IPS DF 19.7 (cell line): ENCODE results near the gene CTIF.

ENCODE experiments used
- DNase-seq: peaks from one replicate; pipeline ENCODE4 v3.0.0-alpha.2; 2013; ENCODE audit warnings: low read depth, low spot score

The CTIF gene

DNA sequence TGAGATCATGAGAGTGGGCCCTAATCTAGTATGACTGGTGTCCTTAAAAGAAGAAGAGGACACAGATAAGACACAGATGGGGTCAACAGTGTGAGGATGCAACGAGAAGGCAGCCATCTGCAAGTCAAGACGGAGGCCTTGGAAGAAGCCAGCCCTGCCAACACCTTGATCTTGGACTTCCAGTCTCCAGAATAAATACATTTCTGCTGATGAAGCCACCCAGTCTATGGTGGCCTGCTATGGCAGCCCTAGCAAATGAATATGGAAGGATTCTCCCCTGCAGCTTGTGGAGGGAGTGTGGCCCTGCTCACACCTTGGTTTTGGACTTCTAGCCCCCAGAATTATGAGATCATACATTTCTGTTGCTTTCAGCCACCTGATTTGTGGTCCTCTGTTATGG lies 12.3 kb downstream of the CTIF start:
- no peak for DNase-seq

GRCh38 chr18:48552130-48552529 lies 13.3 kb downstream of the CTIF start:
- DNase-seq: no peak

DNA sequence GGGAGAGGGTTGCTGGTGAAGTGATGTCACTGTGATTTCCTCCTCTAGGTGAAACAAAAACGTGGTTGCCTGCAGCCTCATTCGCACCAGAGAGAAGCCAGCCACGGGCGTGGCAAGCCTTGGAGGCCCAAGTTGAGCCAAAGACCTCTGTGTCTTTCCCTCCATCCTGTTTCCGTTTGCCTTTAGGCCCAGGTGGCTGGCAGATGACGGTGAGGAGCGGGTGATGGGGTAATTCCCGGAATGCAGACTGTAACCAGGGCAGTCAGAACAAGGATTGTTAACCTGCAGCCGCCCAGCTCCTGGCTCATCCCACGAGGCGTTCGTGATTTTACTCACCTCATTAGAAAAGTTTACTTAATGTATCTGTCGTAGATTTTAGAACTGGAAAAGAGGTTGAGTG lies 14.4 kb downstream of the CTIF start:
- DNase-seq: no peak

- DNase-seq: no peak
Observed at GRCh38 chr18:48554610-48555400, 16.0 kb downstream of the CTIF start.

DNA sequence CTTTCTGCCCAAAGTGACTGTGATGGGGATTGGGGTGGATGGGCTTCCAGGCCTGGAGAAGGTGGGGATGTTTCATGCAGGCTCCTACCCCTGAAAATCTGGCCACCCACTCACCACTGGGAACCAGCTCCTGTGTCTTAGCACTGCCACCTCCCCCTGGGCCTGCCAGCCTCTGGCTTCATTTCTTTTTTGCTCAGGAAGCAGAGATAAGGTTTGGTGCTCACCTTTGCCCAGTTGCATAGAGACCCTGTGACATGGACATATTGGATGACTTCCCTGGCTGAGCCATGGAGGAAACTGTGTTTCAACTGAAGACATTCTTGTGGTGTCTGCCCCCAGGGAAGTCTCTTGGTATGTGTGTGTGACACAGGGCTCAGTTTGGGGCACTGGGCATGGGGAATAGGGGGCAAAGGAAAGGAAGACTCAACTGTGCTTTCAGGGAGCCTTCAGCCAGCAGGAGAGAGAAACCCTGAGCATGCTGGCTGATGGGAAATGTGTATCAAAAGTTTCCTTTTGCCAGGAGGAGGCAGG lies 16.7 kb downstream of the CTIF start:
- no peak for DNase-seq

- DNase-seq: no peak
Observed at GRCh38 chr18:48557640-48558174, 18.9 kb downstream of the CTIF start.

DNA sequence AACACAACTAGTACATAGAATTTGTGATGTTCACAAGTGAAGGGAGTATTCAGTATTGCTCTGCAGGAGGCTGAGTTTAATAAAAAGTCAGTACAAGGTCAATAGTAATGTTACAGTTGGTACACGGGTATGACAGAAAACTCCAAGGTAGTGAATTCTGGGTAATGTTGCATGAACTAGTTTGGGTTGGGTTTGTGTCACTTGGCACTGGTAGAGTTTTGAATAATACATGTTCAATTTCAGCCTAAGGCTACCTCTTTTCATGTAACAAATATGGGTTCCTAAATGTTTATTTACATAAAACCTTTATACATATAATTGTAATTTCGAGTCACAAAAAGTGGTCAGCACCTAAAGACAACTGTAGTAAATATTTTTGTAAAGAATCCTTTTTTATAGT lies 19.4 kb downstream of the CTIF start:
- no peak for DNase-seq

DNA sequence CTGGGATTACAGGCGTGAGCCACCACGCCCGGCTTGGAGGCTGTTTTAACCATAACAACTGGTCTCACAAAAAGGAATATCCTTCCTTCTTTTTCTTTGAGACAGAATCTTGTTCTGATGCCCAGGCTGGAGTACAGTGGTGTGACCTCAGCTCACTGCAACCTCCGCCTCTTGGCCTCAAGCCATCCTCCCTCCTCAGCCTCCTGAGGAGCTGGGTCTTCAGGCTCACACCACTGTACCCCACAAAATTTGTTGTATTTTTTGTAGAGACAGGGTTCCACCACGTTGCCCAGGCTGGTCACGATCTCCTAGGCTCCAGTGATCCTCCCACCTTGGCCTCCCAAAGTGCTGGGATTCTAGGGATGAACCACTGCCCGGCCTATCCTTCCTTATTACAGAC lies 21.7 kb downstream of the CTIF start:
- no peak for DNase-seq

DNA sequence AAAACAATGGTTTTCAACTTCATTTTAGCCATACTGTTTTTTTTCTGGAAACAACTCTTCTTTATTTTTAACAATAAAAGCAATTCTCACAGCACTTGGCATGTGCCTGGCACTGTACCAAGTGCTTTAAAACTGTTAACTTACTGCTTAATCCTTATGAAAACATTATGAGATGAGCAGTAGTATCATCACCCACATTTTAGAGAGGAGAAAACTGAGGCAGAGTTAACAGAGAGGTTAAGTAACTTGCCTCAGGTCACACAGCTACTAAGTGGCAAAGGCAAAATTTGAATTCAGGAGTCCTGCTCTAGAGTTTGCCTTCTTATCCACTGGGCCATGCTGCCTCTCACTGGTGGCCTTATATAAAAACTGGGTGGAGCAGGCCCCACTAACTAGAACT lies 23.2 kb downstream of the CTIF start:
- no peak for DNase-seq

- no peak for DNase-seq
Observed at GRCh38 chr18:48563027-48563426, 24.2 kb downstream of the CTIF start.

- DNase-seq: no peak
Observed at GRCh38 chr18:48564139-48564538, 25.3 kb downstream of the CTIF start.

GRCh38 chr18:48565105-48565504 lies 26.3 kb downstream of the CTIF start:
- DNase-seq: no peak

DNA sequence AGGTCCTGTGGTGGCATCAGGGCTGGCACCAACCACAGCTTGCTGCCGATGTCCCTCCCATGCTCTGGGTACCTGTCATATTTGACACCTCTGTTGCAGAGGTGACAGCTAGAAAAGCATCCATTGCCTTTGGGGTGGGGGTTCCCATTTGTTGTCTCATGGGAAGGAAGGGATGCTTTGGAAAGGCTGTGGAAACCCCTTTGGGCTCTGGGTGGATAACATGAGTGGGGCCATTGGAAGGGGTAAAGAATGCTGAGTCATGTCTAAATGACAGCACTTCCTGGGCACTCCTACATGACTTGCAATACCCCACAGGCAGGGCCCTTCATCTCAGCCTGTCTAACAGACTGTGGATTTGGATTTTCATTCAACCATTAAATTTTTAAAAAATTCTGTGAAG lies 27.8 kb downstream of the CTIF start:
- no peak for DNase-seq

DNA sequence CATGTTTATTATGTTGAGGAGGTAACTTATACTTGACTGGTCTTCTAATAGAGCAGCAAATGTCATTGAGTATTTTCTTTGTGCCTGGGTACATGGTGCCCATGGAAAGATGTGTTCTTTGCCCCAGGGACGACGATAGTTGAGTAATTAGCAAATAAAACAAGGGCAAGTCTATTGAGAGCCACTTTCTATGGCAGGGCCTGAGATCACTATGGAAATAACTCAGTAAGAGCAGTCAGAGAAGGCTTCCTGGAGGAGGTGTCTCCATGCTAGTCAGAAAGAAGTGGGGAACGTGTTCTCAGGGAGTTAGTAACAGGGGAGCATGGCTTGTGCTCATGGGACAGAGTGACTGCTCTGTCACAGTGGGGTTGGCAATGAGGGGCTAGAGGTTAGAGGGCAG lies 28.6 kb downstream of the CTIF start:
- no peak for DNase-seq

DNA sequence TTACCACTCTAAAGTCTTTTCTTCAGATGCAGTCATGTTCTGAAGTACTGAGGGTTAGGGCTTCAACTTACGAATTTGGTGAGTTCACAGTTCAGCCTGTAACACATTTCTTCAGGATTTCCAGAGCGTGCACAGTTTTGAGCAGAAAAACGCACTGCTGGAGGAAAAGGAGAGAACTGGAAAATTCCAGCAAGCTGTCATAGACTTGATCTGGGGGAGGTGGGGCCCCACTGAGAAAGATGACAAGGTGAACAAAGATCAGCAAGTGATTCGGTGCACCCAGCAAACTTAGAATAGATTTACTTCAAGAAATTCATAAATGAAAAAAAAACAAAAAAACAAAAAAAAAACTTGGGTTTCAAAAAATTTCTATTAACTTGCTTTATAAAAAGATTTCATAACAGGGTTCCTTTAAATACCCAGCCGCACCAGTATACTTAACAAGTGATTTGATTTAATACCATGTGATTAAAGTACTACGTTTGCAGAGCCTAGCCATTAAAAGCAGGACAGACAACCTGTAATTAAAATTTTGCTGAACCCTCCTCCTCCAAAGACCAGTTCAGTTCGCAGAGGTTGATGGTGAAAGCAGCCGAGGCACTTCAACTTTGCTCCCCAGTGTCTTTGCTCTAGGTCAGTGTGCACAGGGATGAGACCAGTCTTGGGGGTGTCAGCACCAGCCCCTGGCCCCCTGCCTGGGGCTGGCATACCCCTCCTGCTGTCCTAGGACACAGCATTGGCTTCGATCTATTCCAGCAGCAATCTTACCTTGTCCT lies 30.5 kb downstream of the CTIF start:
- DNase-seq: no peak

DNA sequence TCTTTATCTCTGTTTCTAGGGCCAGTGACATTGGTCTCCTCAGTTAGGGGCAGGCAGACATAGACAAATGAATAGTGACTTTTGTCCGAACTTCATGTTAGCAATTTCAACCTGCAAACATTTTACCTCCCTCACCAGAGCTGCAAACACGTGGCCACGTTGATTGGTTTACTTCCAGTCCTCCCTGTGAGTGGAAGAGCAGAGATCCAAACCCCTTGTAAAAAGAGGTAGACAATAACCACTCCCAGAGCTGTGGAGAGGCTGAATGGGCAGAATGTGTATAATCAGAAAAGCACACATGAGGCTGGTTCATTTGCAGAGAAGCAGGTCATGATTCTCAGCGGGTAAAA lies 31.1 kb downstream of the CTIF start:
- no peak for DNase-seq

GRCh38 chr18:48570313-48570712 lies 31.5 kb downstream of the CTIF start:
- DNase-seq: no peak

GRCh38 chr18:48571639-48572384 lies 33.0 kb downstream of the CTIF start:
- DNase-seq: no peak

GRCh38 chr18:48572402-48573126 lies 33.7 kb downstream of the CTIF start:
- no peak for DNase-seq

DNA sequence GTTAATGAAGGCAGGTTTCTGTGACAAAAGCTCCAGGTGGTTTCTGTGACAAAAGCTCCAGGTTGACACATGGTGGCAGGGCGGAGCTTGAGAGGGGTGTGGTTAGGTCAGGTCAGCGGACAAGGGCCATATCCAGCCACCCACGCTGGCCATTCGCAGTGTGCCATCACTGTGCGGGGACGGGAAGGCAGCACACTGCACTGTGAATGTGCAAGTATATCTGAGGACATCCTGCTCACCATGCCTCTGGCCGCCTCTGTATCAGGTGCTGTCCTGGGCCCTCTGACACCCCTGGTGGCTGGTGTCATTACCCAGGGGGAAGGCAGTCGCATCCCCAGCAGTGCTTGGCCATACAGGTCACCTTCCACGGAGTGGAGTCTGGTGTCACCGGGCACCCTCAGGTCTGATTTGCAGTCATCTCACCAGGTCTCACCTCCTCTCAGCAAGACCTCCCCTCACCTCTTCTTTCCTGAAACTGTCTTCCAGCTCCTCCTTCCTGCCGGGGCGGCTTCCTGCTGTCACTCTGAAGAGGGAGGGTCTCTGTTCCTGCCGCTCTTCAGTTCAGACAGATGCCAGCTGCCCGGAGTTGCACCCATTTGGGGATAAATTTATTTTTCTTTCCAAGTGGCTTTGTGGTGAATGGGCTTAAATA lies 34.9 kb downstream of the CTIF start:
- no peak for DNase-seq
